HG03521 (cell line): ENCODE results near the gene KRTCAP2.

Experiments
- ATAC-seq: cut with Tn5 transposase; IDR thresholded peaks from one replicate; pipeline ENCODE4 v1.9.1; 2021; ENCODE audit warnings: mild to moderate bottlenecking, moderate library complexity; ENCODE audit not compliant: unreplicated experiment

KRTCAP2 gene

GRCh38 chr1:155120253-155120652 lies 52.9 kb downstream of the KRTCAP2 start:
- no peak for ATAC-seq
